Amniotic stem cell (primary cell): Measurements from ENCODE around the gene DUXB.

ENCODE experiments used
- DNase-seq: peaks from one replicate; lab custom pipeline; 2025; lab: John Stamatoyannopoulos, UW

The DUXB gene

GRCh38 chr16:75701361-75701760 is at the start of gene DUXB:
Gene DUXB, minus strand, starts transcription at chr16:75701461. Its CDS starts 43 bp downstream, at chr16:75701418.
- no peak for DNase-seq

GRCh38 chr16:75750528-75750927 is 49.3 kb upstream of the DUXB start:
- DNase-seq, result no peak

- DNase-seq, result no peak
These were observed 45.1 kb upstream of the DUXB start for GRCh38 chr16:75746359-75746758.

- DNase-seq, result no peak
These were observed 44.6 kb upstream of the DUXB start for GRCh38 chr16:75745823-75746222.

- DNase-seq, result no peak
These were observed 44.0 kb upstream of the DUXB start for GRCh38 chr16:75745242-75745641.

GRCh38 chr16:75742424-75743047 is 41.3 kb upstream of the DUXB start:
- no peak for DNase-seq

- peak; percentile 6 for DNase-seq
These were observed 32.3 kb upstream of the DUXB start for GRCh38 chr16:75733305-75734211.

GRCh38 chr16:75732871-75733270 is 31.6 kb upstream of the DUXB start:
- DNase-seq, result no peak

- DNase-seq, result no peak
These were observed 26.0 kb upstream of the DUXB start for GRCh38 chr16:75727221-75727620.

- DNase-seq, result no peak
These were observed 25.1 kb upstream of the DUXB start, which contains the start of gene CPHXL for GRCh38 chr16:75726390-75726789. Gene CPHXL, minus strand, starts transcription at chr16:75726490. Its CDS starts 48 bp downstream, at chr16:75726442.

GRCh38 chr16:75718452-75718851 is 17.2 kb upstream of the DUXB start:
- DNase-seq, result no peak

GRCh38 chr16:75714661-75715060 is 13.4 kb upstream of the DUXB start:
- no peak for DNase-seq

- DNase-seq, result no peak
These were observed 9.1 kb upstream of the DUXB start for GRCh38 chr16:75710344-75710743.

GRCh38 chr16:75703306-75703705 is 2.0 kb upstream of the DUXB start:
- DNase-seq, result peak; percentile 6

- DNase-seq, result no peak
These were observed 981 bp upstream of the DUXB start for GRCh38 chr16:75702242-75702641.

GRCh38 chr16:75697571-75697970 is 3.7 kb downstream of the DUXB start:
- no peak for DNase-seq

- DNase-seq, result no peak
These were observed 5.6 kb downstream of the DUXB start for GRCh38 chr16:75695708-75696107.

- no peak for DNase-seq
These were observed 13.9 kb downstream of the DUXB start for GRCh38 chr16:75687361-75687760.

- DNase-seq, result no peak
These were observed 19.0 kb downstream of the DUXB start for GRCh38 chr16:75682308-75682707.

GRCh38 chr16:75679366-75679765 is 21.9 kb downstream of the DUXB start:
- no peak for DNase-seq

GRCh38 chr16:75676909-75677308 is 24.4 kb downstream of the DUXB start, which contains the start of gene CPHXL2:
Gene CPHXL2, minus strand, starts transcription at chr16:75677009. Its CDS starts 10 bp downstream, at chr16:75676999.
- no peak for DNase-seq

GRCh38 chr16:75667503-75667902 is 33.8 kb downstream of the DUXB start:
- DNase-seq, result no peak

- no peak for DNase-seq
These were observed 40.4 kb downstream of the DUXB start for GRCh38 chr16:75660726-75661302.
